OCI-M2 (cell line): Measurements from ENCODE around the gene CCZ1B.
"Not testable (repeated sequence)": the region's sequence is repeated elsewhere in the genome, so short reads cannot be mapped to it uniquely, and the experiment has no call there.

Experiments
- DNase-seq: peaks from one replicate; lab custom pipeline; 2025; ENCODE audit not compliant: unreplicated experiment; lab: John Stamatoyannopoulos, UW

Gene CCZ1B

GRCh38 chr7:6831018-6831725 is 5.1 kb upstream of the CCZ1B start:
- no peak for DNase-seq

- not testable (repeated sequence) for DNase-seq
Observed at GRCh38 chr7:6830026-6830425, 4.0 kb upstream of the CCZ1B start.

- DNase-seq = not testable (repeated sequence)
Observed at GRCh38 chr7:6829616-6830015, 3.5 kb upstream of the CCZ1B start.

GRCh38 chr7:6827180-6827579 is 1.1 kb upstream of the CCZ1B start:
- DNase-seq = not testable (repeated sequence)

- DNase-seq = not testable (repeated sequence)
Observed at GRCh38 chr7:6825236-6826125, 594 bp downstream of the CCZ1B start.

GRCh38 chr7:6821622-6822021 is 4.5 kb downstream of the CCZ1B start:
- DNase-seq = not testable (repeated sequence)

GRCh38 chr7:6815470-6815869 is 10.6 kb downstream of the CCZ1B start:
- not testable (repeated sequence) for DNase-seq

- not testable (repeated sequence) for DNase-seq
Observed at GRCh38 chr7:6813011-6813410, 13.1 kb downstream of the CCZ1B start.

- DNase-seq = not testable (repeated sequence)
Observed at GRCh38 chr7:6807959-6808358, 18.1 kb downstream of the CCZ1B start.

- not testable (repeated sequence) for DNase-seq
Observed at GRCh38 chr7:6807393-6807918, 18.6 kb downstream of the CCZ1B start.

GRCh38 chr7:6800331-6800730 is 25.7 kb downstream of the CCZ1B start:
- DNase-seq = not testable (repeated sequence)

- DNase-seq = not testable (repeated sequence)
Observed at GRCh38 chr7:6799887-6800286, 26.2 kb downstream of the CCZ1B start.

- not testable (repeated sequence) for DNase-seq
Observed at GRCh38 chr7:6798047-6798446, 28.0 kb downstream of the CCZ1B start.

- not testable (repeated sequence) for DNase-seq
Observed at GRCh38 chr7:6797218-6797617, 28.9 kb downstream of the CCZ1B start.

GRCh38 chr7:6794276-6794675 is 31.8 kb downstream of the CCZ1B start:
- DNase-seq = not testable (repeated sequence)

- DNase-seq = not testable (repeated sequence)
Observed at GRCh38 chr7:6792113-6792872, 33.8 kb downstream of the CCZ1B start.

GRCh38 chr7:6789353-6789752 is 36.7 kb downstream of the CCZ1B start:
- DNase-seq = not testable (repeated sequence)

GRCh38 chr7:6781581-6781980 is 44.5 kb downstream of the CCZ1B start:
- DNase-seq = not testable (repeated sequence)

- DNase-seq = not testable (repeated sequence)
Observed at GRCh38 chr7:6761186-6761585, 64.9 kb downstream of the CCZ1B start.

GRCh38 chr7:6753964-6754363 is 72.1 kb downstream of the CCZ1B start, which contains the start of gene RSPH10B2:
Gene RSPH10B2 (plus strand): TSS chr7:6754103. CDS start chr7:6757678, 3,575 bp downstream.
- DNase-seq = not testable (repeated sequence)

- DNase-seq = not testable (repeated sequence)
Observed at GRCh38 chr7:6750173-6750572, 75.9 kb downstream of the CCZ1B start.
